Measurements from ENCODE around the gene NACC2.

DNA sequence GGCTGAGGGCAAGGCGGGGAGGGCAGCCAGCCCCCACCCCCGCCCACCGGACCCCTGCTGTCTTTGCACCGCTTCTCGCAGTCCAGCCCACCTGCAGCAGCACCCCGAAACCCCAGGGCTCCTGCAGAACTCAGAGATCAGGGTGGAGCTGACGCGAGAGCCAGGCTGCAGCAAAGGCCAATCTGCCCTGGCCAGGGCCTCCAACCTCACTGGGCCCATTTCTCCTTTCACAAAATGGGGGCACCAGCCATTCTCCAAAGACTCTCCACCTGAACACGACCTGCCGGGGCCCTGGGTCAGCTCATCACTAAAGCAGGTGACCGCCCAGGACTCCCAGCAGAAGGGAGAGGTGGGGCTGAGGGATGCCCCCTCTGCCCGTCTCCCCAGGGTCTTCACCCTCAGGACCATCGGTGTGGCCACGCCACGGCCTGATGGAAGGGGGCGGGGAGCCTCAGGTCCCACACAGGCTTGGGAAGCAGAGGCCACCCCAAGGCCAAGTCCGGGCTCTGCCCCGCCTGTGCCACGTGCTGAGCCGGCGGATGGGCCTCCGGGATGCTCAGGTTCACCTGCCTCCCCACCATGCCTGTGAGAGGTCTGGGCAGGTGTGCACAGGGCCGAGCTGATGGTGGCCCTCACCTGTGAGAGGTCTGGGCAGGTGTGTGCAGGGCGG is 13.1 kb downstream of the NACC2 start:
- TF ChIP-seq, protein P1, sequence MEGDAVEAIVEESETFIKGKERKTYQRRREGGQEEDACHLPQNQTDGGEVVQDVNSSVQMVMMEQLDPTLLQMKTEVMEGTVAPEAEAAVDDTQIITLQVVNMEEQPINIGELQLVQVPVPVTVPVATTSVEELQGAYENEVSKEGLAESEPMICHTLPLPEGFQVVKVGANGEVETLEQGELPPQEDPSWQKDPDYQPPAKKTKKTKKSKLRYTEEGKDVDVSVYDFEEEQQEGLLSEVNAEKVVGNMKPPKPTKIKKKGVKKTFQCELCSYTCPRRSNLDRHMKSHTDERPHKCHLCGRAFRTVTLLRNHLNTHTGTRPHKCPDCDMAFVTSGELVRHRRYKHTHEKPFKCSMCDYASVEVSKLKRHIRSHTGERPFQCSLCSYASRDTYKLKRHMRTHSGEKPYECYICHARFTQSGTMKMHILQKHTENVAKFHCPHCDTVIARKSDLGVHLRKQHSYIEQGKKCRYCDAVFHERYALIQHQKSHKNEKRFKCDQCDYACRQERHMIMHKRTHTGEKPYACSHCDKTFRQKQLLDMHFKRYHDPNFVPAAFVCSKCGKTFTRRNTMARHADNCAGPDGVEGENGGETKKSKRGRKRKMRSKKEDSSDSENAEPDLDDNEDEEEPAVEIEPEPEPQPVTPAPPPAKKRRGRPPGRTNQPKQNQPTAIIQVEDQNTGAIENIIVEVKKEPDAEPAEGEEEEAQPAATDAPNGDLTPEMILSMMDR (IDR thresholded peaks at IDR 0.05) = no peak
- no peak for TF ChIP-seq POLR2A (IDR thresholded peaks at IDR 0.05)
